ENCODE data around the gene ASPSCR1.

DNA sequence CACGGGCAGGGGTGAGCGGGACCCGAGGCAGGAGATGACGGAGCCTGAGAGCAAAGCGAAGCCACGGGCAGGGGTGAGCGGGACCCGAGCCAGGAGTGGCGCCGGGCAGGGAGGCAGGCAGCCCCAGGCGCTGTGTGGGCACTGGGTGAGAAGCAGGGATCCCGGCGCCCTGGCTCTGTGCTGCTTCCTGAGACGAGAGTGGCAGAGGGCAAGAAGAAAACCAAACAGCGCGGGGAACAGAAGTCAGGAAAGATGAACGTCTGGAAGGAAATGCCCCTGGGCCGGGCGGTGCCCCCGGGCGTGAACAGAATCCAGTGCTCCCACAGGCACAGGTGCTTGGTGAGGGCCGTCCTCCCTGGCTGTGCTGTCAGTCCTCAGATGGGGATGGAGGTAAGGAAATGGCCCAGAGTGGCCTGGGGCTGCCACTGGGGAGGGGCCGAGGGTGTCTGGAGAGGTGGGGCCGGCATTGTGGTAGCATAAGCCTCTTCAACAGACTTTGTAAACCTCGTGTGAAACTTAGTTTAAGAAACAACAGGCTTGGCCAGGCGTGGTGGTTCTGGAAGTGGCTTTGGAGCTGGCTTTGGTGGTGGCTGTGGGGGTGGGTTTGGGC lies 9.8 kb downstream of the ASPSCR1 start:
- TF ChIP-seq, protein P1, sequence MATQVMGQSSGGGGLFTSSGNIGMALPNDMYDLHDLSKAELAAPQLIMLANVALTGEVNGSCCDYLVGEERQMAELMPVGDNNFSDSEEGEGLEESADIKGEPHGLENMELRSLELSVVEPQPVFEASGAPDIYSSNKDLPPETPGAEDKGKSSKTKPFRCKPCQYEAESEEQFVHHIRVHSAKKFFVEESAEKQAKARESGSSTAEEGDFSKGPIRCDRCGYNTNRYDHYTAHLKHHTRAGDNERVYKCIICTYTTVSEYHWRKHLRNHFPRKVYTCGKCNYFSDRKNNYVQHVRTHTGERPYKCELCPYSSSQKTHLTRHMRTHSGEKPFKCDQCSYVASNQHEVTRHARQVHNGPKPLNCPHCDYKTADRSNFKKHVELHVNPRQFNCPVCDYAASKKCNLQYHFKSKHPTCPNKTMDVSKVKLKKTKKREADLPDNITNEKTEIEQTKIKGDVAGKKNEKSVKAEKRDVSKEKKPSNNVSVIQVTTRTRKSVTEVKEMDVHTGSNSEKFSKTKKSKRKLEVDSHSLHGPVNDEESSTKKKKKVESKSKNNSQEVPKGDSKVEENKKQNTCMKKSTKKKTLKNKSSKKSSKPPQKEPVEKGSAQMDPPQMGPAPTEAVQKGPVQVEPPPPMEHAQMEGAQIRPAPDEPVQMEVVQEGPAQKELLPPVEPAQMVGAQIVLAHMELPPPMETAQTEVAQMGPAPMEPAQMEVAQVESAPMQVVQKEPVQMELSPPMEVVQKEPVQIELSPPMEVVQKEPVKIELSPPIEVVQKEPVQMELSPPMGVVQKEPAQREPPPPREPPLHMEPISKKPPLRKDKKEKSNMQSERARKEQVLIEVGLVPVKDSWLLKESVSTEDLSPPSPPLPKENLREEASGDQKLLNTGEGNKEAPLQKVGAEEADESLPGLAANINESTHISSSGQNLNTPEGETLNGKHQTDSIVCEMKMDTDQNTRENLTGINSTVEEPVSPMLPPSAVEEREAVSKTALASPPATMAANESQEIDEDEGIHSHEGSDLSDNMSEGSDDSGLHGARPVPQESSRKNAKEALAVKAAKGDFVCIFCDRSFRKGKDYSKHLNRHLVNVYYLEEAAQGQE (IDR thresholded peaks at IDR 0.05; ENCODE audit: insufficient read depth in 1 of 2, low read depth in 2 of 2, low read length in 2 of 2), result no peak
- TF ChIP-seq SIN3A (IDR thresholded peaks at IDR 0.05; ENCODE audit: borderline replicate concordance, insufficient read depth, low read length), result no peak
- no peak for TF ChIP-seq POLR2AphosphoS5 (IDR thresholded peaks at IDR 0.05; ENCODE audit: low read depth, low read length)
